ENCODE results near the gene SELENOO.
"Not testable (repeated sequence)": the region's sequence is repeated elsewhere in the genome, so short reads cannot be mapped to it uniquely, and the experiment has no call there.

Gene SELENOO

GRCh38 chr22:50200461-50201190 lies at the start of gene SELENOO:
TSS of gene SELENOO (plus strand) at chr22:50201011. CDS start at chr22:50201037, 26 bp downstream.
- peak; percentile 87 for DNase-seq (ENCODE audit: low read depth)

GRCh38 chr22:50151571-50152537 lies 49.0 kb upstream of the SELENOO start:
- no peak for DNase-seq (ENCODE audit: low read depth)

GRCh38 chr22:50153056-50153755 lies 47.6 kb upstream of the SELENOO start:
- DNase-seq (ENCODE audit: low read depth): no peak

- no peak for DNase-seq (ENCODE audit: low read depth)
These were observed 47.1 kb upstream of the SELENOO start for GRCh38 chr22:50153756-50154140.

- DNase-seq (ENCODE audit: low read depth): no peak
These were observed 43.0 kb upstream of the SELENOO start for GRCh38 chr22:50157709-50158375.

GRCh38 chr22:50160947-50161346 lies 39.9 kb upstream of the SELENOO start:
- no peak for DNase-seq (ENCODE audit: low read depth)

- no peak for DNase-seq (ENCODE audit: low read depth)
These were observed 39.1 kb upstream of the SELENOO start for GRCh38 chr22:50161508-50162390.

GRCh38 chr22:50162391-50162956 lies 38.3 kb upstream of the SELENOO start:
- DNase-seq (ENCODE audit: low read depth): no peak

GRCh38 chr22:50165436-50166123 lies 35.2 kb upstream of the SELENOO start:
- no peak for DNase-seq (ENCODE audit: low read depth)

- no peak for DNase-seq (ENCODE audit: low read depth)
These were observed 32.9 kb upstream of the SELENOO start for GRCh38 chr22:50167689-50168489.

GRCh38 chr22:50168490-50169180 lies 32.2 kb upstream of the SELENOO start:
- not testable (repeated sequence) for DNase-seq (ENCODE audit: low read depth)

GRCh38 chr22:50169181-50169759 lies 31.5 kb upstream of the SELENOO start:
- DNase-seq (ENCODE audit: low read depth): no peak

- no peak for DNase-seq (ENCODE audit: low read depth)
These were observed 31.0 kb upstream of the SELENOO start for GRCh38 chr22:50169774-50170341.

- DNase-seq (ENCODE audit: low read depth): no peak
These were observed 30.1 kb upstream of the SELENOO start, which contains the start of gene PANX2 for GRCh38 chr22:50170453-50171318. TSS of gene PANX2 (plus strand) at chr22:50170731. CDS start at chr22:50170731, 0 bp downstream.

GRCh38 chr22:50171319-50171964 lies 29.4 kb upstream of the SELENOO start:
- DNase-seq (ENCODE audit: low read depth): no peak

GRCh38 chr22:50171965-50172421 lies 28.8 kb upstream of the SELENOO start:
- DNase-seq (ENCODE audit: low read depth): no peak
